Left forelimb (tissue), 1 donor: Measurements from ENCODE around the gene SLC13A2.

Experiments
- DNase-seq: peaks from one replicate; pipeline ENCODE4 v3.0.0-alpha.2; 2018; ENCODE audit warnings: low spot score

The SLC13A2 gene

DNA sequence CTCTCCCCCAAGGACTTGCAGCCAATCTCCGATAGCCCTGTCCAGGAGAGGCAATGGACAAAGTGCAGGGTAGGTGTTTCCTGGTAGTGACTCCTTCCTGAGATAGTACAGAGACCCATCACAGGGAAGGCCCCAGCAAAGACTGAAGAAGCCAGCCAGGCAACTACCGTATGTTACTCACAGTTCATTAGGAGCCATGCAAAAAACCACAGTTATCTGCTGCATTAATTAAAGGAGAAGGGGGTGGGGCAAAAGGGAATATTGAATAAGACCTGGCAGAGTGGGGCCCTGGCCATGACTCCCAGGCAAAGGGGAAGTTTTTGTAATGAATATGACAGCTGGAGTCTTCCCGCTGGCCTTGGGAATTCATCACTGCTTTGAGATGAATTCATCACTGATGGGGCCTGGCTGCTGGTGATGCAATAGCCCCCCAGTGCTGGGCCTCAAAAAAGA is 2.5 kb upstream of the SLC13A2 start:
- no peak for DNase-seq

DNA sequence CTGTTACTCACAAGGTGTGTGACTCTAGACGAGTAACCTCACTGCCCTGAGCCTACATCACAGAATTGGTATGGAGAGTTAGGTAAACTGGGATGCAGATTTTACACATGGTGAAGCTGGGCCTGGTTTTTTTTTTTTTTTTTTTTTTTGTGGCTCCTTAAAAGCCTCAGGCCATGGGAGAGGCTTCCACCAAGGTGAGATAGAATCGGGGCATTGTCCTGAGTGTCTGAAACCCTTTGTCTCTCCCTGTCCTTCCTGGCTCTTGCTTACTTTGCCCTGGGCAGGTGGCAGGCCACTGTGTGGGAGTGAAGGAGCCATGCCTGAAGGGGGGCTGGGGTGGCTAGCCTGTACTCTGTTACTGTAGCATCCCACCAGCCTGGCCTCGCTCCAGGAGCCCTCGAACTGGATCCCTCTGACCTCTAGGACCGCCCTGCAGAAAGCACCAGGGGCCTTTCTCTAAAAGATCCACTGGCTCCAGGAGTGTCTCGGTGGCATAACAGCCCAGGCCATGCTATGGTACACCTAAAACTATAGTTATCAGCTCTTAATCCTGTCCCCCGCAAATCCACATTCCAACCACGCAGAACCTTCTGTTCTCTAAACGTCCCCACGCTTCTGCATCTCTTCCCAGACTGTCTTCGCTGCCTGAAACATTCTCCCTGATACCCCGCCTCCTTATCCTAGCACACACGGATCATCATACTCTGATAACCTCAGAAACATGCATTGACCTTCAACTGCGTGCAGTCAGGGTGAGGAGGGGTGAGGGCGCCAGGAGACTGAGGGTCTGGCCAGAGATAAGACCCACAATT is 1.7 kb upstream of the SLC13A2 start:
- no peak for DNase-seq

DNA sequence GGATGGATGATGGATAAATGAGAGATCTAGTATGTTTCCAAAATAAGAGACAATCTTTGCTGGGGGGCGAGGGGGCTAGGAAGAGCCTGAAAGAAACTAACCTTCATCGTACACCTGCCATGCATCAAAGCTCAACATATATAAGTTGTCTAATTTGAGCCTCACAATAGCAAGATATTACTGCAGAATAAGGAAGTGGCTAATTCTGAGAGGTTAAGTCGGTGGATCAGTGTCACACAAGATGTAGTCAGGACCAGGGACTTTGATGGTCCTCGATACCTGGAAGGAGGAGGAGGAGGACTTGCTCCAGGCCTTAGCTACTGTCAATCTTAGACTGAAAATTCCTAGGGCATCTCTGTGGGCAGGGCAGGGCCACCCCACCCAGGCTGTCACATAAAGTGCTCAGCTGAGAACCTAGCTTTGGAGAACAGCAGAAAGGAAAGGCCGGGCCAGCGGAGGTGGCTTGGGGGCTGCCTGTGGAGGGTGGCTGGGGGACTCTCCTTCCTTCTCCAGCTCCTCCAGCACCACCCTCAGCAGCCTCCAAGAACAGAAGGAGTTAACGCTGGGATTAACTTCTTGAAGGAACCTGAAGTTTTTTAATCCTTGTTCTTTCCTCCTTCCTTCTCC is 460 bp upstream of the SLC13A2 start:
- DNase-seq, result no peak

DNA sequence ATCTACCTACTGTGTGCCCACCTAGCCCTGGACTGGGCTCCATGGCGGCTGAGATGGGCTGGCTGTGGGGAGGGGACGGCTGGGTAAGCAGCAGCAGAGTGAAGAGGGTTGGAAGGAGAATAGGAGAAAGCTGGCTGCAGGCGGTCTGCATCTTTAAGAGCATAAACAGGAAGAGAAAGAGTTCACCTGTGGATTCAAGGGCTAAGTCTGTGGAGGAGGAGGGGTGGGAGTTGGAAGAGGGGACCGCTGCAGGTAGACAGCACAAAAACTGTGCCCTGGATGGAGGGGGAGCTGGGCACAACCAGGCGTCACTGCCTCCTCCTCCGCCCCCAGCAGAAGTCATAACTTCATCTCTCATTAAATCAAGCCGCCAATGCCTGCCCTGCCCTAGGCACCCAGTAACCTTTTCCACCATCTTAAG is 677 bp downstream of the SLC13A2 start:
- no peak for DNase-seq

- DNase-seq, result no peak
Observed at GRCh38 chr17:28475151-28475900, 1.9 kb downstream of the SLC13A2 start.

- no peak for DNase-seq
Observed at GRCh38 chr17:28476076-28476865, 2.8 kb downstream of the SLC13A2 start.

DNA sequence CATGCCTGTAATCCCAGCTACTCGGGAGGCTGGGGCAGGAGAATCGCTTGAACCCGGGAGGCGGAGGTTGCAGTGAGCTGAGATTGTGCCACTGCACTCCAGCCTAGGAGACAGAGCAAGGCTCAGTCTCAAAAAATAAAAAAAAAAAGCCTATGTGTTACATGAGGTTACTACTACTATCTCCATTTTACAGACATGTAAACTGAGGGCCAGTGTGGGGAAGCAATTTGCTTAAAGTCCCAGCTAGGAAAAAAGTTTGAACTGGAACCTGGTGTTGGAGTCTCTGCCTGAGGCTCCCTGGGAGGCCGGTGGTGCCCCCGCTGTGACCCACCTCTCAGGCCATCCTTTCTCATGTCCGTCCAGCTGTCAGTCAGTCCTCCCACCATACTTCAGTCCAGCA is 4.5 kb downstream of the SLC13A2 start:
- no peak for DNase-seq

DNA sequence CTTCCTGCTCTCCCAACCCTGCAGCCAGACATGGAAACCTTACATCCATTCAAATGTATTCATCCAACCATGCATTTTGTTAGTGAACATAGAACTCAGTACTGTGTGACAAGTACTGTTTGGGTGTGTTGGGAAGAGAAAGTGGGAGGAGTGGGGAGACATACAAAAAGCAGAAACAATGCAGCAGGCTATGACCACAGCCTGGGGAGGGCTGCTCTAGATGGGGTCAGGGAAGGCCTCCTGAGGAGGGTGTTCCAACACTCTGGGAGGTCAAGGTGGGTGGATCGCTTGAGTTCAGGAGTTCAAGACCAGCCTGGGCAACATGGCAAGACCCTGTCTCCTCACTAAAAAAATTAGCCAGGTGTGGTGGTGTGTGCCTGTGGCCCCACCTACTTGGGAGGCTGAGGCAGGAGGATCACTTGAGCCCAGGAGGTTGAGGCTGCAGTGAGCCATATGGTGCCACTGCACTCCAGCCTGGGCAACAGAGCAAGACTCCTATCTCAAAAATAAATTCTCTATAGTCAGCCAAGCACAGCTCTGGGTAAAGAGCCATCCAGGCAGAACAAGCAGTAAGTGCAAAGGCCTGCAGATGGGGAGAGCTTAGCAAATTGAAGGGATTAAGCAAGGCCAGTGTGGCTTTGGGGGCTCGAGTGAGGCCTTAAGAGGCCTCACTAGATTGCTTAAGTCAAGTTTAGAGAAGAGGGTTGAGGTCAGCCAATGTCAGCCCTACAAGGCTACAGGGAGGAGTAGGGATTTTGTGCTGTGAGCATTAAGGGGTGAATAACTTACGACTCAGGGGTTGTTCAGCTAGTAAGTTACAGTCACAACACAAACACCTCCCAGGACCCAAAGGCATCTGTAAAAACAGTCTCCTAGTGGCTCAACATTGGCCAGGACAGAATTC is 5.5 kb downstream of the SLC13A2 start:
- no peak for DNase-seq

DNA sequence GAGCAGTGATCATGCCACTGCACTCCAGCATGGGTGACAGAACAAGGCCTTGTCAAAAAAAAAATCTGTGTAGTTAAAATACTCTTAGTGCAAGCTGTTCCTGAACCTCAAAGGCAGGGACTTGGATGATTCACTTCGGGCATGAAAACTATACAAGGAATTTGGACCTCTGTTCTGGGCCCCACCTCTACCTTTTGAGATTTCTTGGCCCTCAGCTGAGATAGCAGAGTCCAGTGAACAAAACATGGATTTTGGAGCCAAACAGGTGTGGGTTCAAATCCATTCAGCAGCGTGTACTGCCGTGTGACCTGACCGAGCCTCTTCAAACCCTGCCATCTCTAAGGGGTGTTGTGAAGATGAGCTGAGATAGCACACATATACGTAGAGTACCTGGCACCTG is 6.8 kb downstream of the SLC13A2 start:
- no peak for DNase-seq

DNA sequence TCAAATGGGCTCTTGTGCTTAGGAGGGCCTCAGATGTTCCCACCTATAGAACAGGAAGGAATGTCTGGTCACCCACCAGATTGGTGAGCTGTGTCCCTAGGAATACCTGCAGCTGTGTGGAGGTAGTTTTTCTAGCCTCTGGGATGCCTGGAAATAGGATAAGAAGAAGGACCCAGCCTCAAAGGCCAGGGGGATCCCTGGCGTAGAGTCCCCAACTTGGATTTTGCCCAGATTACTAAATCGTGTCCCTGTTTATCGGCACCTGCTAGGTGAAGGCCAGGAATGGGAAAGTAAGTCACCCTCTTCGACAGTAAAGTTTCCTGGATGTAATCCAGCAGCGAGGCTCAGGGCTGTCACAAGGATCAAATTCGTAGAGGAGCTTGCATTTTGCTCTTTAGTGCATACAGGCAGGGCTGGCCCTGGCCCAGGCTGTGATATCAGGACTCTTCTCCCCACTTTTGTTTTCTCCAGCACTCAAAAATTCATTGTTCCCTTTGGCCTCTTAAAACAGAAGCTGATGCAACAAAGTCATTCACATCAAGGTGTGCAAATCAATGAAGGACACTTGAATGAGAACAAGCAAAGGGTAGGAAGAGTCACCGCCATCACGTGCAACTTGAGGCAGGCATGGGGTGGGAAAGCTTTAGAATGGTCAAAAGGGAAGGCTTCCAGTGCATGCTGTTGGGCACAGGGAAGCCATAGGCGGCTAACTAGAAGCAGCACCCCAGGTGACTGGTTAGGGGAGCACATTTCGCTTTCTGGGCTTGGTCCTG is 7.5 kb downstream of the SLC13A2 start:
- DNase-seq, result no peak

DNA sequence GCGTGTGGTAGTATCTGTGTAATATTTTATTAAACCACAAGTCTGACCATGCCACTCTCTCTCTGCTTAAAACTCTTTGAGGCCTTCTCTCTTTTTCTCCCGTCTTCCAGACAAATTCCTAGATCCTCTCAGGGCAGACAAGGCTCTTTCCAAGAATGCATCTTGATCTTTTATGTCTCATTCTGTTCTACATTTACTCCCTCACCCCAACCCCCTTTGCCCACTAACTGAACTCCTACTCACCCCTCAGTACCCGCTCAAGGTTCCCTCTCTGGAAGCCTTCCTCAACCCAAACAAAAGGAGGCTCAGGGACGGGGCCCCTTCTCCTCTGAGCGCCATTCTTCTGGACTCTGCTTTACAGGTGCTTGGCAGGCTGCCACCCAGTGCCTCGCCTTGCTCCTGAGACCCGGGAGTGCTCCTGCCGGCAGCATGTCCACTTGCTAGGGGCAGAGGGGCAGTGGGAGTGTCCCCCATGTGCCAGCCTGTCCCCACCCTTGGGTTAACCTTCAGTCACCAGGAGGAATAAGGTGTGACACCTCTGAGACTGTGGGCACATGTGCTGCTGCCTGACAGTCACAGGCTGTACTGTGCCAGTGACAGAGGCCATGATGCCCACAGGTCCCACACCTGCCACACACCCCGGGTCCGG is 9.2 kb downstream of the SLC13A2 start:
- DNase-seq, result no peak

DNA sequence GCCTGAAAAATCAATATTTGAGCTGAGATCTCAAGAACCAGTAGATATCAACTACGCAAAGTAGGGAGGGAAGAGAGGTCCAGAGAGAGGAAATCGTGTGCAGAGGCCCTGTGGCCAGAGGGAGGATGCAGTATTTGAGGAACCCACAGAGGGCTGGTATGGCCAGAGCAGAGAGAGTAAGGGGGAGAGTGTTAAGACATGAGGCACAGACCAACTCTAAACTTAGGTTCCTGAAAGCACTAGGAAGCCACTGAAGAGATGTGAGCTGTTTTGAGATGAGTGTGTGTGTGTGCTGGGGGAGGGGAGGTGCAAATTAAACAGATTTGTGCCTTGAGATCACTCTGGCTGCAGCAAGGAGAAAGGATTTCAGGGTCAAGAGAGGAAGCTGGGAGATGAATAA is 10.9 kb downstream of the SLC13A2 start:
- no peak for DNase-seq

GRCh38 chr17:28485049-28485448 is 11.6 kb downstream of the SLC13A2 start:
- no peak for DNase-seq

DNA sequence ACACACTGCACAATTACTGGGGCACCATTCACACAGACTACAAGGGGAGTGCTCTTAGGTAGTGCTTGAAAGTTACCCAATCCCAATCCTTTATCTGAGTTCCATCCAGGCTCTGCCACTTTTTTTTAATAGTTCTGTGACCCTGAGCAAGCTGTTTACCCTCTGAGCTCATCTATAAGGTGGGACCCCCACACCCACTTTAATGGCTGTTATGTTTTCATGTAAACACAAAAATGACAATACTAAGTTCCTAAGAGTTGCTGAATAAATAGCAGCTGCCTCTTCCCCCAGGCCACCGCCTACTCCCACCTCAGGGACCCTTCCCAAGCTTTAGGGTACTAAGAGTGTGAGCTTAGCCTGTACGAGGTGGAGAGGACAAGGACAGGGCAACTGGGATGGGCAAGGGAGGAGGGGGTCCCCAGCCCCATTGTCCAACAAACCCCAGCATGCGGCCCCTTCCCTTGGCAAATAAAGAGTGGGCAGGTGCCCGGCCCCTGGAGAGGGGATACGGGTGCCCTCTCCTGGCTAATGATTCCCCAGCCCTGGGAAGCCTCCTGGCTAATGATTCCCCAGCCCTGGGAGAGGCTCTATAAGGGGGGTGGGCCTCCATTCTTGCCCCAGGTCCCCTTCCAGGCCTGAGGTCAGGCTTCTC is 14.6 kb downstream of the SLC13A2 start:
- DNase-seq, result no peak

- DNase-seq, result no peak
Observed at GRCh38 chr17:28488533-28489276, 15.3 kb downstream of the SLC13A2 start.

DNA sequence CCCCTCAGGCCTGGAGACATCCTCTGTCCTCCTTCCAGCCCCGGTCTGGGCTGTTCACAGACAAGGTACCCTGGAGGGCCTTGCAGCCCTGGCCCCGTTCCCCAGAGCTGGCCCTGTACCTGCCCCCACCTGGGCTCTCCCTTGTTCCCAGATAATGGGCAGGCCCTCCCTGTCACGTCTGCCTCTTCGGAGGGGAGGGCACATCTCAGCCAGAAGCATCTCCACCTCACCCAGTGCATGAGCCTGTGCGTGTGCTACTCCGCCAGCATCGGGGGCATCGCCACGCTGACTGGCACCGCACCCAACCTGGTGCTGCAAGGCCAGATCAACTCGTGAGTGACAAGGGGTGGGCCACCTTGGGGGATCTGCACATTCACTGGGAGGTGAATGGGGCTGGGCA is 17.8 kb downstream of the SLC13A2 start:
- no peak for DNase-seq

- DNase-seq, result no peak
Observed at GRCh38 chr17:28491860-28492259, 18.4 kb downstream of the SLC13A2 start.
